Thyroid gland (tissue), 4 donors: ENCODE results near the gene HSPB2. TPM values are rescaled to one million over a fixed set of nuclear protein-coding genes. Genes with fewer than 3 reads are reported as not detected.

Experiments used
- DNase-seq, 2 donors: peaks; one replicate each; pipeline ENCODE4 v3.0.0-alpha.2; 2019
- H3K27ac ChIP-seq, 3 donors: fragments of 200-600 bp; sonication (generic); 1 replicate in 2 of 3; 2 replicates in 1 of 3; pipeline ENCODE4 v1.5.1; 2016 to 2019; ENCODE audit warnings: mild to moderate bottlenecking in 1 of 3, moderate library complexity in 1 of 3
- H3K27me3 ChIP-seq: fragments of 200-600 bp; sonication (generic); one replicate; pipeline ENCODE4 v1.5.1; 2019
- H3K36me3 ChIP-seq, 2 donors: fragments of 200-600 bp; sonication (generic); one replicate each; pipeline ENCODE4 v1.5.1; 2016 to 2019
- H3K4me1 ChIP-seq, 2 donors: fragments of 200-600 bp; sonication (generic); one replicate each; pipeline ENCODE4 v1.5.1; 2017 to 2019
- H3K4me3 ChIP-seq, 3 donors: fragments of 200-600 bp; sonication (generic); replicated peaks in 1 of 3; 1 replicate in 2 of 3; 2 replicates in 1 of 3; pipeline ENCODE4 v1.5.1; 2016; ENCODE audit warnings: mild to moderate bottlenecking in 1 of 3
- H3K9me3 ChIP-seq: fragments of 200-600 bp; sonication (generic); one replicate; pipeline ENCODE4 v1.5.1; 2017
- CTCF ChIP-seq, 6 experiments: fragments of 200-600 bp in 3 of 6; fragments of 450-650 bp in 3 of 6; sonication (generic) in 3 of 6; IDR thresholded peaks; one replicate each; pipeline ENCODE4 v1.5.1; 2016 to 2019; ENCODE audit warnings: antibody characterized with exemption in 6 of 6, mild to moderate bottlenecking in 2 of 6, inconsistent platforms in 1 of 6, moderate library complexity in 1 of 6
- POLR2A ChIP-seq, 2 donors: fragments of 450-650 bp; IDR thresholded peaks; one replicate each; pipeline ENCODE4 v1.6.1; 2017; ENCODE audit warnings: antibody characterized with exemption in 2 of 2, mild to moderate bottlenecking in 2 of 2, moderate library complexity in 1 of 2
- WGBS, 2 donors: methylation state at CpG; one replicate each; pipeline ENCODE4 v1.1.5; 2017; 5-methylcytosine and 5-hydroxymethylcytosine counted together
- intact Hi-C: fragments of 100-400 bp; cut with DNase I; formaldehyde crosslinking; loops from one replicate; pipeline ENCODE4 v1.15.1; 2023
- small RNA-seq: library from RNA; depleted of rRNA; stranded (forward); fragments of <200 nt; gene quantifications from one replicate; pipeline ENCODE3, GENCODE V24; 2016
- total RNA-seq, 4 donors: library from RNA; depleted of rRNA; stranded (reverse); fragments of >200 nt; gene quantifications; one replicate each; pipeline ENCODE4 v1.2.3, GENCODE V29; 2016

Gene HSPB2
- total RNA-seq, 4 donors from 2014 or later = 0.22 TPM; not detected in 3

- Histone ChIP-seq H3K9me3 (no peaks in the 10 kb centered on the region), H3K4me3 (no peak overlapping the region), H3K27me3 (no peaks in the 10 kb centered on the region), H3K4me1 (peaks cover 9 to 16% of the 10 kb centered on the region in 2 donors), H3K27ac (no peak overlapping the region), H3K36me3 (no peaks in the 10 kb centered on the region)
- no peak for DNase-seq
- 72 to 82% methylated on average over 5 of the region's 5 CpGs for WGBS, 2 donors
- TF ChIP-seq CTCF (IDR thresholded peaks at IDR 0.05) (no peak), POLR2A (IDR thresholded peaks at IDR 0.05) (no peak)
- intact Hi-C loops = no loop called here
These were observed 48.4 kb downstream of the HSPB2 start for GRCh38 chr11:111960916-111961315.

GRCh38 chr11:111961389-111962300 lies 49.1 kb downstream of the HSPB2 start:
- no peaks in the 10 kb centered on the region for H3K36me3 ChIP-seq
- TF ChIP-seq POLR2A (IDR thresholded peaks at IDR 0.05) = no peak
- no peak for TF ChIP-seq CTCF (IDR thresholded peaks at IDR 0.05)
- H3K4me3 ChIP-seq = no peak overlapping the region
- H3K4me1 ChIP-seq = peaks cover 9 to 15% of the 10 kb centered on the region in 2 donors
- H3K27ac ChIP-seq = no peak overlapping the region
- no peak for DNase-seq
- intact Hi-C loops = no loop called here
- H3K27me3 ChIP-seq = no peaks in the 10 kb centered on the region
- 79 to 83% methylated on average over 6 of the region's 6 CpGs for WGBS, 2 donors
- H3K9me3 ChIP-seq = no peaks in the 10 kb centered on the region

Small RNA genes lying within 50 kb of the gene (small RNA-seq; reads per million reads assigned to genes)
- not detected for gene C11orf52
- not detected for gene GNG5P3
- gene RNA5SP351 = not detected
- not detected for gene RPL37AP8

Other genes starting within 250 kb of the HSPB2 start
- 10 to 100 TPM; 22.4 to 39.2 (median 25.3) TPM for gene PPP2R1B, start 146.3 kb upstream of the HSPB2 start, total RNA-seq
- 10 to 100 TPM; 35.3 to 44.9 (median 36.6) TPM for gene ALG9, start 41.2 kb upstream of the HSPB2 start, total RNA-seq
- 1 to 10 TPM; 1.8 to 3.0 (median 2.8) TPM for gene FDXACB1, start 33.6 kb upstream of the HSPB2 start, total RNA-seq
- gene CFAP68, start 33.2 kb upstream of the HSPB2 start, total RNA-seq = 10 to 100 TPM; 24.7 to 47.1 (median 38.0) TPM
- 100 to 1,000 TPM; 174 to 350 (median 250) TPM for gene CRYAB, start 964 bp upstream of the HSPB2 start, total RNA-seq
- gene C11orf52, start 6.2 kb downstream of the HSPB2 start, total RNA-seq = 10 to 100 TPM; 21.7 to 33.4 (median 24.9) TPM
- gene DIXDC1, start 24.6 kb downstream of the HSPB2 start, total RNA-seq = 10 to 100 TPM; 30.5 to 41.3 (median 38.2) TPM
- 10 to 100 TPM; 33.9 to 52.0 (median 39.0) TPM for gene DLAT, start 112.7 kb downstream of the HSPB2 start, total RNA-seq
- 10 to 100 TPM in 3 of 4 donors, 1 to 10 TPM in 1; 6.4 to 12.8 (median 11.1) TPM for gene PIH1D2, start 161.3 kb downstream of the HSPB2 start, total RNA-seq
- 10 to 100 TPM; 13.2 to 20.8 (median 18.8) TPM for gene NKAPD1, start 161.6 kb downstream of the HSPB2 start, total RNA-seq
- gene TIMM8B, start 174.0 kb downstream of the HSPB2 start, total RNA-seq = 10 to 100 TPM; 11.8 to 55.8 (median 27.5) TPM
- 100 to 1,000 TPM; 102 to 201 (median 174) TPM for gene SDHD, start 174.1 kb downstream of the HSPB2 start, total RNA-seq